H1 (cell line): ENCODE data around the gene ISL2. TPM values are rescaled to one million over a fixed set of nuclear protein-coding genes. Genes with fewer than 3 reads are reported as not detected.

Experiments used
- CTCF ChIA-PET: fragments of 300-600 bp; sonication (Branson Sonifier 250); formaldehyde crosslinking; loops from one replicate; lab custom pipeline; 2021; ENCODE audit not compliant: partially characterized antibody; lab: Charles Lee
- POLR2A ChIA-PET: fragments of 300-600 bp; sonication (Branson Sonifier 250); formaldehyde crosslinking; loops from one replicate; lab custom pipeline; 2021; ENCODE audit warnings: inconsistent platforms; ENCODE audit not compliant: partially characterized antibody; lab: Charles Lee
- DNase-seq, 2 experiments: peaks; one replicate each; pipeline versions ENCODE4 v3.0.0 to v3.0.0-alpha.2; 2010 to 2022; ENCODE audit warnings: low spot score in 2 of 2, low read depth in 1 of 2, mixed read lengths in 1 of 2
- FAIRE-seq: peaks from 2 replicates; lab custom pipeline; 2011; peaks lifted over from hg19 to GRCh38; lab: Jason Lieb, UNC
- H2AFZ ChIP-seq: 2 replicates; pipeline ENCODE4 v1.8.1; 2012; ENCODE audit warnings: low read length, inconsistent platforms
- H2AK5ac ChIP-seq: 2 replicates; pipeline ENCODE4 v1.6.1; 2013; ENCODE audit warnings: low read depth, low read length
- H2BK120ac ChIP-seq: replicated peaks from 2 replicates; pipeline ENCODE3; 2013; ENCODE audit warnings: low read depth, low read length, inconsistent platforms
- H2BK12ac ChIP-seq: 2 replicates; pipeline ENCODE4 v1.6.1; 2013; ENCODE audit warnings: low read depth, low read length
- H2BK15ac ChIP-seq: 2 replicates; pipeline ENCODE4 v1.6.1; 2013; ENCODE audit warnings: low read length
- H2BK20ac ChIP-seq: 2 replicates; pipeline ENCODE4 v1.6.1; 2013; ENCODE audit warnings: low read length
- H2BK5ac ChIP-seq: 2 replicates; pipeline ENCODE4 v1.6.1; 2013; ENCODE audit warnings: low read depth, low read length
- H3K14ac ChIP-seq: 2 replicates; pipeline ENCODE4 v1.6.1; 2013; ENCODE audit warnings: inconsistent platforms; ENCODE audit not compliant: insufficient read length
- H3K18ac ChIP-seq: 2 replicates; pipeline ENCODE4 v1.6.1; 2013; ENCODE audit warnings: low read length; ENCODE audit errors: extremely low read depth
- H3K23ac ChIP-seq: 2 replicates; pipeline ENCODE4 v1.6.1; 2013; ENCODE audit warnings: inconsistent platforms; ENCODE audit not compliant: insufficient read length
- H3K23me2 ChIP-seq: 2 replicates; pipeline ENCODE4 v1.6.1; 2013; ENCODE audit warnings: low read depth, low read length
- H3K27ac ChIP-seq: 2 replicates; pipeline ENCODE4 v1.6.1; 2011; ENCODE audit warnings: low read depth, low read length, inconsistent platforms
- H3K27me3 ChIP-seq, 4 experiments: replicated peaks in 1 of 4; 1 replicate in 1 of 4; 2 replicates in 3 of 4; pipeline versions ENCODE4 v1.6.1 to v1.8.1; 2011 to 2013; ENCODE audit warnings: low read length in 3 of 4, mild to moderate bottlenecking in 3 of 4, inconsistent platforms in 2 of 4, mixed read lengths in 2 of 4, moderate library complexity in 1 of 4; ENCODE audit not compliant: control insufficient read depth in 3 of 4, insufficient read depth in 3 of 4; ENCODE audit errors: extremely low read depth in 1 of 4
- H3K36me3 ChIP-seq, 4 experiments: 2 replicates each; pipeline versions ENCODE4 v1.6.1 to v1.8.1; 2011 to 2013; ENCODE audit warnings: mild to moderate bottlenecking in 4 of 4, low read length in 3 of 4, moderate library complexity in 2 of 4, control low read depth in 1 of 4, inconsistent platforms in 1 of 4; ENCODE audit not compliant: insufficient read depth in 4 of 4, control insufficient read depth in 2 of 4
- H3K4ac ChIP-seq: replicated peaks from 2 replicates; pipeline ENCODE3; 2013; ENCODE audit warnings: low read length, low read depth, mixed read lengths, inconsistent platforms; ENCODE audit not compliant: insufficient read length
- H3K4me1 ChIP-seq, 4 experiments: replicated peaks in 1 of 4; 1 replicate in 1 of 4; 2 replicates in 3 of 4; pipeline versions ENCODE4 v1.6.1 to v1.8.1; 2011 to 2013; ENCODE audit warnings: low read length in 3 of 4, inconsistent platforms in 2 of 4, mixed read lengths in 1 of 4; ENCODE audit not compliant: insufficient read depth in 4 of 4, control insufficient read depth in 3 of 4
- H3K4me2 ChIP-seq, 2 experiments: 2 replicates each; pipeline versions ENCODE4 v1.6.1 to v1.8.1; 2011 to 2013; ENCODE audit warnings: low read depth in 2 of 2, low read length in 2 of 2, control low read depth in 1 of 2, inconsistent platforms in 1 of 2, mild to moderate bottlenecking in 1 of 2; ENCODE audit not compliant: insufficient read depth in 1 of 2
- H3K4me3 ChIP-seq, 4 experiments: fragments of 200-600, 300-600 bp in 1 of 4; sonication (generic), shearing (Covaris generic), sonication (Bioruptor Twin) in 1 of 4; 2 replicates each; pipeline versions ENCODE4 v1.5.1 to v1.8.1; 2011 to 2016; ENCODE audit warnings: low read length in 4 of 4, low read depth in 3 of 4, control low read depth in 2 of 4, inconsistent platforms in 2 of 4, mild to moderate bottlenecking in 2 of 4, mixed read lengths in 1 of 4, moderate library complexity in 1 of 4; ENCODE audit not compliant: insufficient read depth in 2 of 4; ENCODE audit errors: extremely low read depth in 1 of 4
- H3K56ac ChIP-seq: replicated peaks from 2 replicates; pipeline ENCODE3; 2013; ENCODE audit warnings: low read depth, mild to moderate bottlenecking, mixed read lengths, low read length, inconsistent platforms; ENCODE audit not compliant: insufficient read length
- H3K79me1 ChIP-seq: 2 replicates; pipeline ENCODE4 v1.6.1; 2013; ENCODE audit warnings: low read depth, low read length, control low read depth
- H3K79me2 ChIP-seq, 2 experiments: 2 replicates each; pipeline versions ENCODE4 v1.6.1 to v1.8.1; 2012 to 2013; ENCODE audit warnings: low read length in 2 of 2, mild to moderate bottlenecking in 2 of 2, inconsistent platforms in 1 of 2; ENCODE audit not compliant: insufficient read depth in 2 of 2, control insufficient read depth in 1 of 2
- H3K9ac ChIP-seq, 4 experiments: replicated peaks in 1 of 4; 1 replicate in 1 of 4; 2 replicates in 3 of 4; pipeline versions ENCODE4 v1.6.1 to v1.8.1; 2011 to 2013; ENCODE audit warnings: low read depth in 3 of 4, low read length in 3 of 4, control low read depth in 2 of 4, mild to moderate bottlenecking in 2 of 4, moderate library complexity in 2 of 4, inconsistent platforms in 1 of 4; ENCODE audit errors: extremely low read depth in 1 of 4
- H3K9me3 ChIP-seq, 2 experiments: 2 replicates each; pipeline versions ENCODE4 v1.6.1 to v1.8.1; 2012 to 2013; ENCODE audit warnings: mild to moderate bottlenecking in 2 of 2, moderate library complexity in 2 of 2, control low read depth in 1 of 2, inconsistent platforms in 1 of 2, low read depth in 1 of 2, low read length in 1 of 2, mixed read lengths in 1 of 2; ENCODE audit not compliant: insufficient read depth in 2 of 2
- H4K20me1 ChIP-seq, 2 experiments: replicated peaks in 1 of 2; 2 replicates each; pipeline versions ENCODE3 to v1.8.1; 2011 to 2013; ENCODE audit warnings: inconsistent platforms in 2 of 2, low read length in 2 of 2, mild to moderate bottlenecking in 1 of 2; ENCODE audit not compliant: insufficient read depth in 2 of 2, control insufficient read depth in 1 of 2
- H4K5ac ChIP-seq: 2 replicates; pipeline ENCODE4 v1.6.1; 2013; ENCODE audit warnings: low read length, low read depth, mixed read lengths, inconsistent platforms; ENCODE audit not compliant: insufficient read length
- H4K8ac ChIP-seq: 2 replicates; pipeline ENCODE4 v1.8.0; 2013; ENCODE audit warnings: mild to moderate bottlenecking, moderate library complexity, low read length, inconsistent platforms; ENCODE audit not compliant: insufficient read depth; ENCODE audit errors: extremely low read depth
- H4K91ac ChIP-seq: replicated peaks from 2 replicates; pipeline ENCODE3; 2013; ENCODE audit warnings: low read length, mixed read lengths, inconsistent platforms; ENCODE audit not compliant: insufficient read length
- KDM1A ChIP-seq: fragments of 200-600, 300-600 bp; sonication (generic); IDR thresholded peaks from 2 replicates; pipeline ENCODE4 v1.7.1; 2016; ENCODE audit warnings: mild to moderate bottlenecking, low read length, borderline replicate concordance
- RNF2 ChIP-seq: fragments of 200-900, 300-1000 bp; sonication (generic); IDR thresholded peaks from 2 replicates; pipeline ENCODE4 v1.7.1; 2016; ENCODE audit warnings: borderline replicate concordance, low read depth, mild to moderate bottlenecking, antibody characterized with exemption, low read length; ENCODE audit not compliant: poor library complexity, severe bottlenecking; ENCODE audit errors: missing control alignments
- SIRT6 ChIP-seq: IDR thresholded peaks from one replicate; pipeline ENCODE4 v1.7.1; 2012; ENCODE audit warnings: low read length, inconsistent platforms
- TBP ChIP-seq: IDR thresholded peaks from 2 replicates; pipeline ENCODE4 v1.6.1; 2011; ENCODE audit warnings: low read depth, low read length, improper control_type of control experiment
- ZNF274 ChIP-seq: IDR thresholded peaks from 2 replicates; pipeline ENCODE4 v1.7.0; 2012; ENCODE audit warnings: low read length, borderline replicate concordance; ENCODE audit errors: extremely low read depth
- WGBS, 2 experiments: shearing (Covaris generic) in 1 of 2; methylation state at CpG; one replicate each; pipeline versions ENCODE4 v1.1.6 to v1.1.7; 2013 to 2015; ENCODE audit warnings: low lambda C conversion rate in 2 of 2, mixed read lengths in 2 of 2, inconsistent platforms in 1 of 2, low coverage in 1 of 2, missing lambda C conversion rate in 1 of 2; ENCODE audit not compliant: insufficient replicate concordance in 2 of 2, insufficient coverage in 1 of 2, insufficient read length in 1 of 2; ENCODE audit errors: extremely low coverage in 1 of 2, missing lambda C conversion rate in 1 of 2; 5-methylcytosine and 5-hydroxymethylcytosine counted together
- polyA plus RNA-seq, 7 experiments: library from polyadenylated mRNA; depleted of rRNA in 3 of 7; stranded (reverse) in 5 of 7; unstranded in 2 of 7; fragments of >200 nt in 5 of 7; fragments of 200-250 nt in 2 of 7; gene quantifications; 1 replicate in 5 of 7; 2 replicates in 1 of 7; 4 replicates in 1 of 7; pipeline versions ENCODE4 v1.2.1 to v1.2.3, GENCODE V29; 2011 to 2013; ENCODE audit warnings: missing spikeins in 2 of 7, mixed read lengths in 2 of 7
- total RNA-seq: library from RNA; stranded (reverse); fragmentation: NEBNext Ultra II Directional; extraction: Animal tissue kit (Norgen Biotek cat#: 25700); gene quantifications from 2 replicates; pipeline ENCODE4 v1.2.1, GENCODE V29; 2021
- TF ChIP-seq, protein P1 (sequence below): IDR thresholded peaks from 2 replicates; pipeline ENCODE4 v1.6.1; 2012; ENCODE audit warnings: inconsistent platforms
- TF ChIP-seq, protein P2 (sequence below), 3 experiments: IDR thresholded peaks; 1 replicate in 2 of 3; 2 replicates in 1 of 3; pipeline versions ENCODE4 v1.5.1 to v1.6.1; 2011; ENCODE audit warnings: low read length in 3 of 3, mild to moderate bottlenecking in 3 of 3, inconsistent platforms in 2 of 3, low read depth in 1 of 3, moderate library complexity in 1 of 3; ENCODE audit not compliant: insufficient read depth in 1 of 3; ENCODE audit errors: control extremely low read depth in 1 of 3

The ISL2 gene
- total and polyA plus RNA-seq, 2 of the 8 experiments (the other 6 are each of a cell fraction or from before 2014, with no cell fraction given): 0.32 to 0.99 TPM

DNA sequence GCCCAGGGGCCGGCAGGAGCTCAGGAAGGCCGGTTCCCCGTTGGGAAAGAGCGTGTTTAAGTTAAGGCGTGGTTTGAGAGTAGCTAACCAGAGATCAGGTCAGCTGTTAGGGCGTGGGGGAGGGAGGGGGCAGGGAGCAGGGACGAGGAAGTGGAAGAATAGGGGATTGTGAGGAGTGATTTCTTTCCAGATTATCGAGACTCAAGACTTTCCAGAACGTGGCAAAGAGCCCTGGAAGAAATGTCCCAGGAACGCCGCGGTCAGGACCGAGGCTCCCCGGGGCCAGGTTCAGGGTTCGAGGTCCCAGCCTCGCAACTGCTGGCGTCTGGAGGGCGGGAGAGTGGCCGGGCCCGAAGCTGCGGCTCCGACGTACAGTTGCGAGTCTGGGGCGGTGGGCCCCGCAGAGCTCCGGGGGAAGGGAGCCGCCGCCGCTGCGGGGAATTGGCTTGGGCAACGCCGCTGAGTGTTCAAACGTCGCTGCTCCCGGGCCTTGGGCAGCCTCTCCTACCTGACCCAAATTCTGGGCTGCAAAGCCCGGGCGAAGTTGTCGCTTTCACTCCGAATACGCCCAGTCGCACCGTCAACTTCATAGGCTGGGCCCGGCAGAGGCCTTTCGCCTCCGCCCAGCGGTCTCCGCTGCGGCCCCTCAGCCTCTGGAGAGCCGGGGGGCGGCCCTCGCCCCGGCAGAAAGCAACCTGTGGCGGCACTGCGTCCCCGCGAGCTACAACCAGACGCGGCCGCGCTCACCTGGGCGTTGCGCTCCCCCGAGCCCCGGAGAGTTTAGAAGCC, 9.5 kb downstream of the ISL2 start:
- no peak overlapping the region for H3K23ac ChIP-seq
- no peak overlapping the region for H2AK5ac ChIP-seq
- H3K4me2 ChIP-seq: peak overlapping the region; percentile 77 to 84
- peaks cover 10% of the 10 kb centered on the region; the same call in 1 of the 2 replicates for H3K23me2 ChIP-seq
- H3K79me1 ChIP-seq: no peaks in the 10 kb centered on the region
- no peaks in the 10 kb centered on the region for H3K79me2 ChIP-seq
- H2BK15ac ChIP-seq: no peak overlapping the region
- no peak overlapping the region; the same call in none of the 2 replicates for H3K18ac ChIP-seq
- no peak overlapping the region for H4K91ac ChIP-seq
- no peak overlapping the region for H2BK5ac ChIP-seq
- H3K4ac ChIP-seq: no peak overlapping the region
- peaks cover 0 to 10% of the 10 kb centered on the region in 2 experiments; a peak in 1 of 4 replicates for H3K9me3 ChIP-seq
- H3K14ac ChIP-seq: no peak overlapping the region
- ChIA-PET POLR2A (interaction anchor here (0.6 to 5.0 kb wide), 5 partner anchors 9 to 585 kb away, joined by 3 to 55 read pairs (median 5); partner anchors contain the start of genes ISL2 and RCN2), CTCF (interaction anchor here (1.3 to 3.6 kb wide), 4 partner anchors 8 to 155 kb away, joined by 3 to 22 read pairs (median 4); no protein-coding TSS in a partner anchor)
- H4K8ac ChIP-seq: peak overlapping the region; percentile 15; the same call in 1 of the 2 replicates
- H3K56ac ChIP-seq: no peak overlapping the region
- peaks cover 5 to 13% of the 10 kb centered on the region in 2 experiments for H4K20me1 ChIP-seq
- H3K4me3 ChIP-seq: peak overlapping the region; percentile 51 to 68 (median 60)
- no peak overlapping the region for H2AFZ ChIP-seq
- H4K5ac ChIP-seq: no peak overlapping the region
- H2BK20ac ChIP-seq: no peak overlapping the region
- 1% methylated on average over 39 of the region's 65 CpGs; no CpG with 5 or more reads in 1 of the 2 experiments for WGBS, 2 experiments
- H2BK120ac ChIP-seq: no peak overlapping the region
- H3K27me3 ChIP-seq: peaks cover 65 to 89% (median 75%) of the 10 kb centered on the region in 4 experiments
- H3K27ac ChIP-seq: no peak overlapping the region
- no peak overlapping the region for H2BK12ac ChIP-seq
- no peak overlapping the region for H3K9ac ChIP-seq
- DNase-seq (peak in 1 of 2 experiments; percentile 77), FAIRE-seq (no peak)
- peaks cover 0 to 12% (median 5%) of the 10 kb centered on the region in 4 experiments; a peak in 6 of 7 replicates for H3K4me1 ChIP-seq
- H3K36me3 ChIP-seq: peaks cover 0 to 11% (median 0%) of the 10 kb centered on the region in 4 experiments; a peak in 1 of 8 replicates
- TF ChIP-seq, protein P1, sequence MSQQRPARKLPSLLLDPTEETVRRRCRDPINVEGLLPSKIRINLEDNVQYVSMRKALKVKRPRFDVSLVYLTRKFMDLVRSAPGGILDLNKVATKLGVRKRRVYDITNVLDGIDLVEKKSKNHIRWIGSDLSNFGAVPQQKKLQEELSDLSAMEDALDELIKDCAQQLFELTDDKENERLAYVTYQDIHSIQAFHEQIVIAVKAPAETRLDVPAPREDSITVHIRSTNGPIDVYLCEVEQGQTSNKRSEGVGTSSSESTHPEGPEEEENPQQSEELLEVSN: peak; percentile 81; the same call in 1 of the 2 replicates
- TF ChIP-seq SIRT6 (no peak), KDM1A (peak; percentile 39; the same call in 1 of the 2 replicates), ZNF274 (no peak), TBP (0 out of 2 replicates have a peak, but pooled peaks have one; percentile 15), RNF2 (peak; percentile 67)
- TF ChIP-seq, protein P2, sequence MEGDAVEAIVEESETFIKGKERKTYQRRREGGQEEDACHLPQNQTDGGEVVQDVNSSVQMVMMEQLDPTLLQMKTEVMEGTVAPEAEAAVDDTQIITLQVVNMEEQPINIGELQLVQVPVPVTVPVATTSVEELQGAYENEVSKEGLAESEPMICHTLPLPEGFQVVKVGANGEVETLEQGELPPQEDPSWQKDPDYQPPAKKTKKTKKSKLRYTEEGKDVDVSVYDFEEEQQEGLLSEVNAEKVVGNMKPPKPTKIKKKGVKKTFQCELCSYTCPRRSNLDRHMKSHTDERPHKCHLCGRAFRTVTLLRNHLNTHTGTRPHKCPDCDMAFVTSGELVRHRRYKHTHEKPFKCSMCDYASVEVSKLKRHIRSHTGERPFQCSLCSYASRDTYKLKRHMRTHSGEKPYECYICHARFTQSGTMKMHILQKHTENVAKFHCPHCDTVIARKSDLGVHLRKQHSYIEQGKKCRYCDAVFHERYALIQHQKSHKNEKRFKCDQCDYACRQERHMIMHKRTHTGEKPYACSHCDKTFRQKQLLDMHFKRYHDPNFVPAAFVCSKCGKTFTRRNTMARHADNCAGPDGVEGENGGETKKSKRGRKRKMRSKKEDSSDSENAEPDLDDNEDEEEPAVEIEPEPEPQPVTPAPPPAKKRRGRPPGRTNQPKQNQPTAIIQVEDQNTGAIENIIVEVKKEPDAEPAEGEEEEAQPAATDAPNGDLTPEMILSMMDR (IDR thresholded peaks at IDR 0.05; ENCODE audit: control extremely low read depth in 1 of 3, insufficient read depth in 1 of 3, low read depth in 1 of 3, low read length in 3 of 3): no peak
